IPS-18a (cell line): ENCODE results near the gene PSMD1.
"Not testable (repeated sequence)": the region's sequence is repeated elsewhere in the genome, so short reads cannot be mapped to it uniquely, and the experiment has no call there.

Experiments
- H3K27ac ChIP-seq: one replicate; pipeline ENCODE4 v1.5.1; 2013; ENCODE audit warnings: low read length
- H3K27me3 ChIP-seq: one replicate; pipeline ENCODE4 v1.6.1; 2013; ENCODE audit warnings: mild to moderate bottlenecking, low read length; ENCODE audit not compliant: control insufficient read depth, insufficient read depth
- H3K36me3 ChIP-seq: one replicate; pipeline ENCODE4 v1.6.1; 2013; ENCODE audit warnings: low read depth, low read length; ENCODE audit not compliant: control insufficient read depth
- H3K4me1 ChIP-seq: one replicate; pipeline ENCODE4 v1.6.1; 2013; ENCODE audit warnings: low read depth, low read length; ENCODE audit not compliant: control insufficient read depth
- H3K4me3 ChIP-seq: one replicate; pipeline ENCODE4 v1.5.1; 2013; ENCODE audit warnings: low read length
- H3K9ac ChIP-seq: one replicate; pipeline ENCODE4 v1.6.1; 2013; ENCODE audit warnings: mild to moderate bottlenecking, low read length, moderate library complexity
- H3K9me3 ChIP-seq: one replicate; pipeline ENCODE4 v1.6.1; 2013; ENCODE audit warnings: low read depth, low read length; ENCODE audit not compliant: control insufficient read depth

PSMD1 gene

DNA sequence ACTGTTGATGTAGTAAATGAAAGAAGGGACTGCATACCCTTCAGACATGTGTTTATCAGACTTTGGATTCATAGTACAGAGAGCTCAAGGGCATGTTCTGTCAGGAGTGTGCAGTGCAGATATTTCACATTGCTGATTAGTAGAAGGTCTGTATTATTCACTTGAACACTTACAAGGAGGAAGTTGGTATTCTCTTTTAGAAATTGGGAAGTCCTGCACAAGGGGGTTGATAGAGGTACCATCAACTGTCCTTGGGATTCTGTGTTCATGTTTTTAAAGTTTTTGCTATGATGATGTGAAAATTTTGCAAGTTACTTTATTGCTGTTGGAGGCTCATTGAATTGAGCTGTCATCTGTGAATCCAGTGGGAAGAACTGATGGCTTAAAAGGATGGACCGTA lies 6.7 kb downstream of the PSMD1 start:
- H3K27ac ChIP-seq, result no peak overlapping the region
- no peak overlapping the region for H3K4me3 ChIP-seq
- no peaks in the 10 kb centered on the region for H3K9me3 ChIP-seq
- H3K36me3 ChIP-seq, result peaks cover 68% of the 10 kb centered on the region
- no peaks in the 10 kb centered on the region for H3K4me1 ChIP-seq
- H3K9ac ChIP-seq, result no peak overlapping the region
- no peaks in the 10 kb centered on the region for H3K27me3 ChIP-seq

DNA sequence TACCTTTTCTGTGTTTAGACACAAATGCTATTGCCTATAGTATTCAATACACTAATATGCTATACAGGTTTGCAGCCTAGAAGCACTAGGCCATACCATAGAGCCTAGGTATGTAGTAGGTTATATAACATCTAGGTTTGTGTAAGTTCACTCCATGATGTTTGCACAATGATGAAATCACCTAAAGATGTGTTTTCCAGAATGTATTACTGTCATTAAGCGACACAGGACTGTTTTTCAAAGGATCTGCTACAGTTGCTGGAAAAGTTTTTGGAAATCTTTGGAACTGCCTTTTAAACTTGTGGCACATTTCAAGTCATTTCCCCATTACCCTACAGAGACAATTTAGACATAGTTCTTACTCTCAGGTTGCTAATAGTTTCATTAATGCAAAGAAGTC lies 9.3 kb downstream of the PSMD1 start:
- H3K4me1 ChIP-seq, result no peaks in the 10 kb centered on the region
- H3K36me3 ChIP-seq, result peaks cover 93% of the 10 kb centered on the region
- no peak overlapping the region for H3K4me3 ChIP-seq
- no peaks in the 10 kb centered on the region for H3K9me3 ChIP-seq
- H3K9ac ChIP-seq, result no peak overlapping the region
- H3K27ac ChIP-seq, result no peak overlapping the region
- no peaks in the 10 kb centered on the region for H3K27me3 ChIP-seq

- not testable (repeated sequence) for H3K4me3 ChIP-seq, H3K9me3 ChIP-seq, H3K4me1 ChIP-seq, H3K9ac ChIP-seq, H3K27me3 ChIP-seq, H3K27ac ChIP-seq
- peaks cover 93% of the 10 kb centered on the region for H3K36me3 ChIP-seq
Observed at GRCh38 chr2:231067531-231067930, 10.9 kb downstream of the PSMD1 start.

GRCh38 chr2:231068525-231069222 lies 12.0 kb downstream of the PSMD1 start:
- no peak overlapping the region for H3K27ac ChIP-seq

DNA sequence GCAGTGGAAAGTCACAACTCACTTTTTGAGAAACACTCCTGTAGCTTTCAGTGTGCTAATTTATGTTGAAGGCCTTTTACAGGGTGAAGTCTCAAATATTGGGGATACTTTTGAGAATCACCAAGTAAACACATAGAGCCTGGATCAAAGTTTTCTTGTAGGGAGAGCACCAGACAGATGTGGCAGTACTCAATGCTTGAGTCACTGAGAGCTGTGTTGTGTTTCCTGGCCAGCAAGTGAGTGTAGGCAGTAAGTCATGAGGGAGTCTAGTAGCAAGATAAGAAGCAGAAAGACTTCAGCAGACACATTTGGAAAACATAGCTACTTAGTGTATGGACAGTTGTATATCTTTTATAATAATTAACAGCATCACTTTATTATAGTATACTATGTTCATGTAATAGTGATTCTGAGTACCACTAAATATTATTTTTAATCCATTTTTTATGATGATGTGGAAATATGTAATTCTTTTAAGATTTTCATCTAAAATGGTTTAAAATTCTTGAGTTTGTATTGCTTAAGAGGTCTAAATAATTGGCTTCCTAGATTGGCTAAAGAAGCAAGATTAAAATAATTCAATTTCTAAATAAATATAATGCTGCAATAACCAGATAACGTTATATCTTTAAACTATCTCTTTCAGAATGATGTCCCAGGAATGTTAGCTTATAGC lies 12.8 kb downstream of the PSMD1 start:
- no peak overlapping the region for H3K27ac ChIP-seq
- H3K36me3 ChIP-seq, result peaks cover 84% of the 10 kb centered on the region
- no peaks in the 10 kb centered on the region for H3K27me3 ChIP-seq
- H3K9me3 ChIP-seq, result no peaks in the 10 kb centered on the region
- H3K9ac ChIP-seq, result no peak overlapping the region
- H3K4me3 ChIP-seq, result no peak overlapping the region
- H3K4me1 ChIP-seq, result no peaks in the 10 kb centered on the region

More at GRCh38 chr2:231068525-231069222, 12.0 kb downstream of the PSMD1 start:
- H3K4me1 ChIP-seq, result no peaks in the 10 kb centered on the region
- H3K9me3 ChIP-seq, result no peaks in the 10 kb centered on the region
- H3K27me3 ChIP-seq, result no peaks in the 10 kb centered on the region
- H3K36me3 ChIP-seq, result peaks cover 92% of the 10 kb centered on the region
- H3K4me3 ChIP-seq, result no peak overlapping the region
- H3K9ac ChIP-seq, result no peak overlapping the region

DNA sequence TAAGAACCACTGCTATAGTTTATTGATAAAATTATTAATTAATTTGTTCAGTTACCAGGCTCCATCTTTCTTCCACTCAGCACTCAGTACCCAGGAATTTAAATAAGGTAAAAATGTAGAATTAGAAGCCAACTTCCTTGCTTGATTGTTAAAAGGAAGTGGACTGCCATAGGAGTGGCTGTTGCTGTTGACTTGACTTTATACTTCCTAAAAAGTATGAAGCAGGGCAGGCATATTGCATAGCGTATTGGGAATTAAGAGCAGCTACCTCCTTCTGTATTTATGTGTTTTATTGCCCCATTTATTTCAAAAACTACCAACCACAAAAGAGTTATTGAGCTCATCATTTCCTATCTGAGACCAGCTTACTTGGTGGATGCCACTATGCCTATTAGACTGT lies 27.9 kb downstream of the PSMD1 start:
- no peaks in the 10 kb centered on the region for H3K4me1 ChIP-seq
- H3K36me3 ChIP-seq, result peaks cover 91% of the 10 kb centered on the region
- no peak overlapping the region for H3K27ac ChIP-seq
- no peaks in the 10 kb centered on the region for H3K27me3 ChIP-seq
- no peaks in the 10 kb centered on the region for H3K9me3 ChIP-seq
- no peak overlapping the region for H3K9ac ChIP-seq
- no peak overlapping the region for H3K4me3 ChIP-seq

- Histone ChIP-seq H3K36me3 (peaks cover 74% of the 10 kb centered on the region), H3K27me3 (no peaks in the 10 kb centered on the region), H3K4me1 (no peaks in the 10 kb centered on the region), H3K9ac (no peak overlapping the region), H3K27ac (no peak overlapping the region), H3K4me3 (no peak overlapping the region), H3K9me3 (no peaks in the 10 kb centered on the region)
Observed at GRCh38 chr2:231088754-231089153, 32.1 kb downstream of the PSMD1 start.

- Histone ChIP-seq H3K4me1 (peaks cover 4% of the 10 kb centered on the region), H3K27me3 (no peaks in the 10 kb centered on the region), H3K36me3 (peaks cover 28% of the 10 kb centered on the region), H3K9me3 (no peaks in the 10 kb centered on the region), H3K9ac (no peak overlapping the region), H3K27ac (no peak overlapping the region), H3K4me3 (no peak overlapping the region)
Observed at GRCh38 chr2:231093933-231094332, 37.3 kb downstream of the PSMD1 start.

- Histone ChIP-seq H3K4me3 (no peak overlapping the region), H3K27ac (no peak overlapping the region), H3K4me1 (peaks cover 7% of the 10 kb centered on the region), H3K36me3 (peaks cover 22% of the 10 kb centered on the region), H3K9ac (no peak overlapping the region), H3K27me3 (no peaks in the 10 kb centered on the region), H3K9me3 (no peaks in the 10 kb centered on the region)
Observed at GRCh38 chr2:231094736-231095346, 38.2 kb downstream of the PSMD1 start.

GRCh38 chr2:231099918-231100317 lies 43.3 kb downstream of the PSMD1 start:
- no peak overlapping the region for H3K9ac ChIP-seq
- no peak overlapping the region for H3K4me3 ChIP-seq
- H3K4me1 ChIP-seq, result peaks cover 7% of the 10 kb centered on the region
- no peak overlapping the region for H3K27ac ChIP-seq
- H3K36me3 ChIP-seq, result peaks cover 6% of the 10 kb centered on the region
- H3K9me3 ChIP-seq, result no peaks in the 10 kb centered on the region
- H3K27me3 ChIP-seq, result no peaks in the 10 kb centered on the region

- not testable (repeated sequence) for H3K9ac ChIP-seq, H3K4me3 ChIP-seq, H3K36me3 ChIP-seq, H3K27ac ChIP-seq, H3K4me1 ChIP-seq, H3K9me3 ChIP-seq, H3K27me3 ChIP-seq
Observed at GRCh38 chr2:231100321-231100720, 43.7 kb downstream of the PSMD1 start.

DNA sequence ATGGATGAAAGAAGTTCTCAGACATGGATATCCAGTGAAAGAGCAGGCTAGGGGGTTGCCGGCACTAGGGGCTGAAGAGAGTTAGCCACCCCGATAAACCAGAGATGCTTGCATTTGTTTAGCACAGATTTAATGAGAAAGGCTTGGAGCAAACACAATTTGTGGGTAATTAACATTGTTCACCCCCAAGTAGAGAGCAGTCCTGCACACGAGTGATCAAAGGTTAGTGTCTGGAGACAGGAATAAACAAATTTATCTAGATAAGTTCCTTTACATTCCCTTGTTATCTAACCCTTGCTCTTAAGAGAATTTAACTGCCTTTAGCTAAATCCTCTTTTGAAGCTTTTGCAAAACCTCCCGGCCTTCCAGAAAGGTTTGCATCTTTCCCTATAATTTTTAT lies 44.3 kb downstream of the PSMD1 start:
- Histone ChIP-seq H3K9me3 (no peaks in the 10 kb centered on the region), H3K4me1 (peaks cover 3% of the 10 kb centered on the region), H3K9ac (no peak overlapping the region), H3K4me3 (no peak overlapping the region), H3K27ac (no peak overlapping the region), H3K36me3 (peaks cover 9% of the 10 kb centered on the region), H3K27me3 (no peaks in the 10 kb centered on the region)
